HL-60 (cell line): Measurements from ENCODE around the gene IQCB1.

ENCODE experiments used
- CTCF ChIP-seq: IDR thresholded peaks from one replicate; pipeline ENCODE4 v1.5.1; 2011; ENCODE audit warnings: low read length, control low read depth, inconsistent platforms; ENCODE audit not compliant: insufficient read depth
- GABPA ChIP-seq: IDR thresholded peaks from 2 replicates; pipeline ENCODE4 v1.6.1; 2012; ENCODE audit warnings: low read depth
- POLR2AphosphoS5 ChIP-seq: IDR thresholded peaks from 2 replicates; pipeline ENCODE4 v1.6.1; 2012; ENCODE audit warnings: low read depth
- REST ChIP-seq: IDR thresholded peaks from 2 replicates; pipeline ENCODE4 v1.6.1; 2012; ENCODE audit warnings: low read depth; ENCODE audit not compliant: insufficient replicate concordance

GRCh38 chr3:121834157-121834670 is 646 bp downstream of the IQCB1 start:
- TF ChIP-seq REST = no peak
- TF ChIP-seq POLR2AphosphoS5 = no peak
- TF ChIP-seq CTCF = no peak
- TF ChIP-seq GABPA = no peak
